HG03521 (cell line): ENCODE measurements around the gene RENBP.

ENCODE experiments used
- ATAC-seq: cut with Tn5 transposase; IDR thresholded peaks from one replicate; pipeline ENCODE4 v1.9.1; 2021; ENCODE audit warnings: mild to moderate bottlenecking, moderate library complexity; ENCODE audit not compliant: unreplicated experiment

The RENBP gene

GRCh38 chrX:153954558-153955227 lies 10.2 kb upstream of the RENBP start:
- no peak for ATAC-seq

- ATAC-seq, result no peak
Observed at GRCh38 chrX:153953892-153954557, 9.6 kb upstream of the RENBP start.

- no peak for ATAC-seq
Observed at GRCh38 chrX:153953342-153953830, 8.9 kb upstream of the RENBP start.

- no peak for ATAC-seq
Observed at GRCh38 chrX:153952373-153953026, 8.1 kb upstream of the RENBP start.

- ATAC-seq, result no peak
Observed at GRCh38 chrX:153951683-153952372, 7.4 kb upstream of the RENBP start.

- ATAC-seq, result no peak
Observed at GRCh38 chrX:153950127-153950526, 5.7 kb upstream of the RENBP start.

- no peak for ATAC-seq
Observed at GRCh38 chrX:153948847-153949805, 4.7 kb upstream of the RENBP start.

- no peak for ATAC-seq
Observed at GRCh38 chrX:153948002-153948466, 3.6 kb upstream of the RENBP start.

GRCh38 chrX:153947009-153947769 lies 2.7 kb upstream of the RENBP start:
- ATAC-seq, result no peak

GRCh38 chrX:153945956-153946943 lies 1.8 kb upstream of the RENBP start:
- ATAC-seq, result no peak

GRCh38 chrX:153944800-153945150 lies 332 bp upstream of the RENBP start:
- no peak for ATAC-seq

GRCh38 chrX:153941336-153942252 lies 2.8 kb downstream of the RENBP start:
- ATAC-seq, result no peak

- no peak for ATAC-seq
Observed at GRCh38 chrX:153939573-153939972, 4.9 kb downstream of the RENBP start.

GRCh38 chrX:153938226-153938786 lies 6.1 kb downstream of the RENBP start:
- ATAC-seq, result no peak

- no peak for ATAC-seq
Observed at GRCh38 chrX:153937056-153937455, 7.4 kb downstream of the RENBP start.

- ATAC-seq, result no peak
Observed at GRCh38 chrX:153935326-153935851, 9.1 kb downstream of the RENBP start.
